Measurements from ENCODE around the gene ITPR1.

The ITPR1 gene

GRCh38 chr3:4599612-4600011, 106.5 kb downstream of the ITPR1 start:
- DNase-seq, result no peak

GRCh38 chr3:4600493-4600892, 107.3 kb downstream of the ITPR1 start:
- no peak for DNase-seq

- DNase-seq, result no peak
These were observed 108.7 kb downstream of the ITPR1 start for GRCh38 chr3:4601892-4602291.

GRCh38 chr3:4604693-4605092, 111.5 kb downstream of the ITPR1 start:
- DNase-seq, result no peak

- no peak for DNase-seq
These were observed 113.8 kb downstream of the ITPR1 start for GRCh38 chr3:4606911-4607310.

- no peak for DNase-seq
These were observed 120.2 kb downstream of the ITPR1 start for GRCh38 chr3:4613366-4613765.

GRCh38 chr3:4614070-4614469, 120.9 kb downstream of the ITPR1 start:
- no peak for DNase-seq

GRCh38 chr3:4614927-4615326, 121.8 kb downstream of the ITPR1 start:
- DNase-seq, result no peak

GRCh38 chr3:4615750-4616149, 122.6 kb downstream of the ITPR1 start:
- DNase-seq, result no peak

- no peak for DNase-seq
These were observed 130.4 kb downstream of the ITPR1 start for GRCh38 chr3:4623421-4623999.

- no peak for DNase-seq
These were observed 134.7 kb downstream of the ITPR1 start for GRCh38 chr3:4627651-4628375.

GRCh38 chr3:4629095-4630007, 136.2 kb downstream of the ITPR1 start:
- DNase-seq, result no peak

GRCh38 chr3:4633078-4634004, 140.2 kb downstream of the ITPR1 start:
- DNase-seq, result peak; percentile 34

GRCh38 chr3:4634894-4635293, 141.7 kb downstream of the ITPR1 start:
- no peak for DNase-seq

GRCh38 chr3:4637265-4637664, 144.1 kb downstream of the ITPR1 start:
- DNase-seq, result no peak

- DNase-seq, result no peak
These were observed 148.9 kb downstream of the ITPR1 start for GRCh38 chr3:4641863-4642563.

GRCh38 chr3:4642611-4643010, 149.5 kb downstream of the ITPR1 start:
- DNase-seq, result no peak

- DNase-seq, result peak; percentile 10
These were observed 150.9 kb downstream of the ITPR1 start for GRCh38 chr3:4643904-4644547.

GRCh38 chr3:4644951-4645350, 151.8 kb downstream of the ITPR1 start:
- peak; percentile 22 for DNase-seq

- no peak for DNase-seq
These were observed 152.3 kb downstream of the ITPR1 start for GRCh38 chr3:4645468-4645867.

GRCh38 chr3:4647411-4647810, 154.3 kb downstream of the ITPR1 start:
- DNase-seq, result no peak

Measured in NCI-H226 (cell line).